NB4 (cell line): ENCODE data around the gene ADSS2.

Experiments used
- DNase-seq: peaks from one replicate; pipeline ENCODE4 v3.0.0; 2010; ENCODE audit warnings: low read depth
- H3K4me3 ChIP-seq: one replicate; pipeline ENCODE4 v1.5.1; 2011; ENCODE audit warnings: mild to moderate bottlenecking, low read depth, low read length, moderate library complexity
- MYC ChIP-seq: IDR thresholded peaks from 2 replicates; pipeline ENCODE4 v1.6.1; 2011; ENCODE audit warnings: low read depth, low read length
- POLR2A ChIP-seq: IDR thresholded peaks from 2 replicates; pipeline ENCODE4 v1.6.1; 2011; ENCODE audit warnings: mild to moderate bottlenecking; ENCODE audit not compliant: insufficient read length; ENCODE audit errors: extremely low read depth
- TF ChIP-seq, protein P1 (sequence below): IDR thresholded peaks from 2 replicates; pipeline ENCODE4 v1.6.1; 2011; ENCODE audit warnings: low read depth, low read length
- TF ChIP-seq, protein P2 (sequence below): IDR thresholded peaks from one replicate; pipeline ENCODE4 v1.5.1; 2012; ENCODE audit warnings: low read depth, low read length

Gene ADSS2

DNA sequence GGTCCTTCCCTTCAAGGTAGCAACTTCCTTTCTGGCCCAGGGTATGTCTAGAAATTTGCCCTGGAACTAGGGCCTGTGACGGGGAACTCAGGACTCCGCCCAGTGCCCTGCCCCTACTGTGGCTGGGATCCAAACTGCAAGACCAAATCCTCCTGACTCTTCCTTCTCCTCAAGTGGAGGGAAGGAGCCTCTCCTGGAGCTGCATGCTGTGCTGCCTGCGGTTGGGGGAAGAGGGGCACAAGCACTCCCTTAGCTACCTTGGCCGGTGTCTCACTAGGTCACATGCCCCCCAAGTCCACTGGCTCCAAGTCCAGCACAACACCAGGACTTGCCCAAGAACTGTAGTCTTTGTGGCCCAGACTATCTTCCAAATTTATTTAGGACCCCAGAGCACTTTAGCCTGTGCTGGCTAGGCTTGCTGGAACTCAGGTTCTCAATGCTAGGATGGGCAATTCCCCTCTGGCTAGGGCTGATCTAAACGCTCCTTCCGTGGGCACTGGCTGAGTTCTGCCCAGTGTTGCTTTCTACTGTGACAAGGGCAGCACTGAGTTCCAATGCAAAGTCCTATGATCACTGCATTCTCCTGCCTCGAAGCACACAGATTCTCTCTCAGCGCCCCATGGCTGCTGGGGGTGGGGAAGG, 12.2 kb downstream of the ADSS2 start:
- TF ChIP-seq, protein P1, sequence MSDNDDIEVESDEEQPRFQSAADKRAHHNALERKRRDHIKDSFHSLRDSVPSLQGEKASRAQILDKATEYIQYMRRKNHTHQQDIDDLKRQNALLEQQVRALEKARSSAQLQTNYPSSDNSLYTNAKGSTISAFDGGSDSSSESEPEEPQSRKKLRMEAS: no peak
- TF ChIP-seq MYC (no peak), POLR2A (no peak)
- TF ChIP-seq, protein P2, sequence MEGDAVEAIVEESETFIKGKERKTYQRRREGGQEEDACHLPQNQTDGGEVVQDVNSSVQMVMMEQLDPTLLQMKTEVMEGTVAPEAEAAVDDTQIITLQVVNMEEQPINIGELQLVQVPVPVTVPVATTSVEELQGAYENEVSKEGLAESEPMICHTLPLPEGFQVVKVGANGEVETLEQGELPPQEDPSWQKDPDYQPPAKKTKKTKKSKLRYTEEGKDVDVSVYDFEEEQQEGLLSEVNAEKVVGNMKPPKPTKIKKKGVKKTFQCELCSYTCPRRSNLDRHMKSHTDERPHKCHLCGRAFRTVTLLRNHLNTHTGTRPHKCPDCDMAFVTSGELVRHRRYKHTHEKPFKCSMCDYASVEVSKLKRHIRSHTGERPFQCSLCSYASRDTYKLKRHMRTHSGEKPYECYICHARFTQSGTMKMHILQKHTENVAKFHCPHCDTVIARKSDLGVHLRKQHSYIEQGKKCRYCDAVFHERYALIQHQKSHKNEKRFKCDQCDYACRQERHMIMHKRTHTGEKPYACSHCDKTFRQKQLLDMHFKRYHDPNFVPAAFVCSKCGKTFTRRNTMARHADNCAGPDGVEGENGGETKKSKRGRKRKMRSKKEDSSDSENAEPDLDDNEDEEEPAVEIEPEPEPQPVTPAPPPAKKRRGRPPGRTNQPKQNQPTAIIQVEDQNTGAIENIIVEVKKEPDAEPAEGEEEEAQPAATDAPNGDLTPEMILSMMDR: no peak
- no peak for DNase-seq

DNA sequence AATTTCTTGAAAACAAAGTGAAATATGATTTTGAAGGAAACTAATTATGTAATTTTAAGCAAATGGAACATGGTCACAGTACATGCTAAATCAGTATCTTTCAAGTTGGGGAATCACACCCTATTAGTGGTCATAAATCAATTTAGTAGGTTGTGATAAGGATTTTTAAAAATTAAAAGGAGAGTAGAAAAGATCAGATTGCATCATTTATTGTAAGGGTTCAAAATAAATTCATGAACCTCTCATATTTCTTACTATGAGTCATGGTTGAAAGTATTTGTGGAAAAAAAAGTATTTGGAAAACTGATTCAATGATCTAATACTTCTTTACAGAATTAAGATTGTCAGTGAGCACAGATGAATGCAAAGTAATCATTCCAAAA, 14.6 kb downstream of the ADSS2 start:
- H3K4me3 ChIP-seq: no peak overlapping the region
- TF ChIP-seq, protein P2: no peak
- TF ChIP-seq, protein P1: no peak
- TF ChIP-seq MYC (no peak), POLR2A (no peak)

More for the DNA sequence above, 12.2 kb downstream of the ADSS2 start:
- H3K4me3 ChIP-seq: no peak overlapping the region

DNA sequence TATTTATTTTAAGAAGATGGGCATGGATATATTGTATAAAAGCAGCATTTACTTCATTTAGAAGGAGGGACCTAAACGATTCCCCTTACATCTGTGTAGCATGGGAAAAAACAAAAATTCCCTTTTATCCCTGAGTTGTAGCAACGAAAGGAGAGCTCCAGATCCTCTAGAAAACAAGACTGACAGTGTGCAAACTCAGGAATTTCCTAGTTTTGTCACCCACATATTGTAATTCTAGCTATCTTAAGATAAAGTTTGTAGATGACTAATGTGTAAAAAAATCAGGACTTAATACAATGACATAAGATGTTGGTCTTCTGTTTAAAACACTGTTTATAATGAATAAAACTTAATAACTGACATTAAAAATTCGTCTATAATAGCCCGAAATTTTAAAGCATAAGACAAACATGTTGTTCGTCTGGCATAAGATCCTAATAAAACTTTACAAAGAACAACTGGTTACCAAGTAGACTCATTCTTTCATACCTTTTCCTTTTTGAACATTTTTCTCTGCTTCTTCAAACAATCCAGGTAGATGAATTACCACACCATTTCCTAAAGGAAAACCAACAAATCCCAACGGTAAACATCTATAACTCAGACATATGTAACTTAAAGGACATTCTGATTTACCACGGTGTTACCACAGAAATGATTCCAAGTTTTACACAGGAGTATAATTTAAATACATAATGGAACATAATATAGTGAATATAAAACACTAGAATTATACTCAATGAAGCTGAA, 15.2 kb downstream of the ADSS2 start:
- H3K4me3 ChIP-seq: no peak overlapping the region
- TF ChIP-seq, protein P1: no peak
- TF ChIP-seq, protein P2: no peak
- TF ChIP-seq POLR2A: no peak
- TF ChIP-seq MYC: no peak
- DNase-seq: no peak

More for the DNA sequence above, 14.6 kb downstream of the ADSS2 start:
- DNase-seq: no peak

DNA sequence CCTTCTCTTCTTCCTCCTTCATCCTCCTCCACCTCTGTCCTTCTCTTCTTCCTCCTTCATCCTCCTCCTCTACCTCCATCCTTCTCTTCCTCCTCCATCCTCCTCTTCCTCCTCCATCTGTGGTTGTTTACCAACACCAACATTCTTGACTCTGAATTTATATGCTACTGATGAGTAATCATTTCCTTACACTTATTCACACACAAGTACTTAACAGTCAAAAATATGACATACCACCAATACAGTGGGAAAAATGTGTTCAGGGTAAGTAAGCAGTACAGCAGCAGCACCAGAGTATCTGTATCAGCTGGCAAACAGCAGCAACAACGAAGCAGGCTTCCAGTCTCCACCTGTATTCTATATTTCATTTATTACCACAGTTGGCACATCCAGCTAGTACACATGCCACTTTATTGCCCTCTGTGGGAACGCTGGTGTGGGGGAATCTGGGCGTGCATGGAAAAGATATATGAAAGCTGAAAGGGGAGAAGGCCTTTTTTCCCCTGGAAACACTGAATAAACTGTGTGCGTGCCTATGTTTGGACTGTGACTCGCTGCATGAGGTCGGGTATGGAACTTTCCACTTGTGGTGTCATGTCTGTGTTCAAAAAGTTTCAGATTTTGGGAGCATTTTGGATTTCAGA, 16.0 kb downstream of the ADSS2 start:
- no peak overlapping the region for H3K4me3 ChIP-seq
- no peak for DNase-seq
- TF ChIP-seq, protein P2: no peak
- TF ChIP-seq MYC (no peak), POLR2A (no peak)
- TF ChIP-seq, protein P1: no peak

DNA sequence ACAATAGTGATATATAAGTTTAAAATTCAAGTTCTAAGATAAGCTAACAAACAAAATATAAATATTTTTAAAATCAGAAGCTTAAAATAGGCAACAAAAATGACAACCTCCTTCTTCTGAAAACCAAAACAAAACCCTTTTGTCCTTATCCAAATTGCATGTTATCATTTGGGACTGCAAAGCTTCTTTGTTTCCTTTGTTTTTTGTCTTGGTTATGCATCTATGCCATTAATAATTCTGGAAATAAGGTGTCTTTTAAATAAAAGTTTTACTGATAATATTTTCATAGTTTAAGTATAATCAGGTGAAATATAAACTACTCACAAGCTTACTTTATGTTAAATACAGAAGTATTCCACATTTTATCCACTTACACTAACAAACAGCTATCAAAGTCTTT, 20.5 kb downstream of the ADSS2 start:
- H3K4me3 ChIP-seq: no peak overlapping the region
- DNase-seq: no peak
- TF ChIP-seq MYC (no peak), POLR2A (no peak)
- TF ChIP-seq, protein P1: no peak
- TF ChIP-seq, protein P2: no peak
